Skeletal muscle tissue (tissue), 5 donors: ENCODE results near the gene CCDC197. TPM values are rescaled to one million over a fixed set of nuclear protein-coding genes. Genes with fewer than 3 reads are reported as not detected.

ENCODE experiments used
- H3K27ac ChIP-seq: one replicate; pipeline ENCODE4 v1.7.0; 2013; ENCODE audit warnings: mild to moderate bottlenecking, low read depth, low read length, inconsistent platforms
- H3K27me3 ChIP-seq, 3 donors: one replicate each; pipeline ENCODE4 v1.7.0; 2013; ENCODE audit warnings: low read length in 3 of 3; ENCODE audit not compliant: control insufficient read depth in 3 of 3, insufficient read depth in 3 of 3
- H3K36me3 ChIP-seq, 3 donors: one replicate each; pipeline ENCODE4 v1.7.0; 2013; ENCODE audit warnings: low read length in 3 of 3; ENCODE audit not compliant: control insufficient read depth in 3 of 3, insufficient read depth in 3 of 3
- H3K4me1 ChIP-seq, 3 donors: one replicate each; pipeline ENCODE4 v1.7.0; 2013; ENCODE audit warnings: low read length in 3 of 3, mild to moderate bottlenecking in 3 of 3; ENCODE audit not compliant: control insufficient read depth in 3 of 3, insufficient read depth in 3 of 3
- H3K4me3 ChIP-seq, 3 donors: one replicate each; pipeline ENCODE4 v1.7.0; 2013; ENCODE audit warnings: low read length in 3 of 3
- H3K9ac ChIP-seq, 3 donors: one replicate each; pipeline ENCODE4 v1.7.0; 2013; ENCODE audit warnings: low read length in 3 of 3, mild to moderate bottlenecking in 3 of 3, moderate library complexity in 2 of 3, low read depth in 1 of 3
- H3K9me3 ChIP-seq, 3 donors: one replicate each; pipeline ENCODE4 v1.7.0; 2013; ENCODE audit warnings: low read length in 3 of 3; ENCODE audit not compliant: control insufficient read depth in 3 of 3
- small RNA-seq: library from RNA; depleted of rRNA; stranded (forward); fragments of <200 nt; gene quantifications from one replicate; pipeline ENCODE3, GENCODE V24; 2014
- total RNA-seq: library from RNA; depleted of rRNA; stranded (reverse); fragments of >200 nt; gene quantifications from one replicate; pipeline ENCODE4 v1.2.3, GENCODE V29; 2014
- donor health status: Osteomylitis.

The CCDC197 gene
- total RNA-seq, 1 donor from 2014 or later, result not detected

DNA sequence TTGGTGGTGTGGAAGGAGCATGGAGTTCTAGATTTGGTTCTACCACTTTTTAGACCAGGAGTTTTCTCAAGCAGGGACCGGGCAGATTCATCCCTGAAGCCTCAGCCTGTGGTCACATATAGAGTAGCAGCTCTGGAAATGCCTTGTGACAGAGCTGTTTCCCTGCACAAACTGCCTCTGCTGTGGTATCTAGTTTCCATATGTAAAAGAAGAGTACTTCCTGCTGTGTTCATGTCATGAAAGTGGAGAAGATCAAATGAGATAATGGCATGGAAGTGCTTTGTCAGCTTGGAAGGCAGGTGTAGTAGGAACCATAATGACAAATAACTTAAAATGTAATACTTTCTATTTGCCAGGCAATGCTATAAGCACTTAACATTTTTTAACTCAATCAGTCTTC lies 55.1 kb downstream of the CCDC197 start:
- Histone ChIP-seq H3K9ac (no peak overlapping the region), H3K4me1 (peaks cover 21 to 26% (median 22%) of the 10 kb centered on the region in 3 donors), H3K4me3 (no peak overlapping the region), H3K27ac (no peak overlapping the region), H3K36me3 (peaks cover 69 to 79% (median 72%) of the 10 kb centered on the region in 3 donors), H3K9me3 (no peaks in the 10 kb centered on the region), H3K27me3 (no peaks in the 10 kb centered on the region)

DNA sequence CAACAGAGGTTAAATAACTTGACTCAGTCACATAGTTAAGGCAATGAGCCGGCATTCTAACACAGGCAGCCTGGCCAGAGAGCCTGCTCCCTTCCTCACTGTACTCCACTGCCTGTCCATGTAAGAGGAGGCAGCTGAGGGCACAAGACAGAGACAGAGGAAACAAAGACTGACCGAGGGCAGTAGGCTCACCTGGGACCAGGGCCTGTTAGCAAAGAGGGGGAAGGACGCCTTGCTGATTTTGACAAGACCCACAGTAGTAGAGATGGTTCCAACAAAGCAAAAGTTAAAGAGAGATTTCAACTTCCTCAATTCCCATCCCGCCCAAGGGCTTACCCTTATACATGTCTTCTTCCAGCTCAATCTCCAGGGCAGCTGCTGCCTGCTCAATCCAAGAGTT lies 55.6 kb downstream of the CCDC197 start:
- H3K4me3 ChIP-seq, result no peak overlapping the region
- H3K27ac ChIP-seq, result no peak overlapping the region
- peaks cover 68 to 78% (median 71%) of the 10 kb centered on the region in 3 donors for H3K36me3 ChIP-seq
- H3K9ac ChIP-seq, result peak overlapping the region in 1 of 3 donors; percentile 26
- no peaks in the 10 kb centered on the region for H3K27me3 ChIP-seq
- no peaks in the 10 kb centered on the region for H3K9me3 ChIP-seq
- peaks cover 21 to 31% (median 22%) of the 10 kb centered on the region in 3 donors for H3K4me1 ChIP-seq

DNA sequence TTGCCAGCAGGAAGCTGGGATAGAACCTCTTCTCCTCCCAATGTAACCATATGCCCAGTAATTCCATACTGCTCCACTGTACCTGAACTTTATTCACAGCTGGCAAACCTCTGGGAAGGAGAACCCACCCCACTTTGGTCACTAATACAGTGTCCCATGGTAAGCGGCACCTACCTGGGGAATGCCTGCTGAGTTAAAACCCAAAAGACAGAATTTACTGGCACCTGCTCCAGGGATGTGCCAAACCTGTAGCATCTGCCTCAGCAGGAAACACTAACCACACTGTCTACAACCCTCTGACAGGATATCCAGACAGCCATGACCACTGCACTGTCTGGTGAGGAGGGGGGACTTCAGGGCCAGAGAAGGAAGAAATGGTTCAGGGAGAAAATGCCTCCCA lies 57.3 kb downstream of the CCDC197 start:
- peaks cover 64 to 76% (median 68%) of the 10 kb centered on the region in 3 donors for H3K36me3 ChIP-seq
- no peak overlapping the region for H3K9ac ChIP-seq
- no peak overlapping the region for H3K27ac ChIP-seq
- H3K4me1 ChIP-seq, result peaks cover 20 to 36% (median 21%) of the 10 kb centered on the region in 3 donors
- H3K27me3 ChIP-seq, result no peaks in the 10 kb centered on the region
- H3K4me3 ChIP-seq, result no peak overlapping the region
- H3K9me3 ChIP-seq, result no peaks in the 10 kb centered on the region

DNA sequence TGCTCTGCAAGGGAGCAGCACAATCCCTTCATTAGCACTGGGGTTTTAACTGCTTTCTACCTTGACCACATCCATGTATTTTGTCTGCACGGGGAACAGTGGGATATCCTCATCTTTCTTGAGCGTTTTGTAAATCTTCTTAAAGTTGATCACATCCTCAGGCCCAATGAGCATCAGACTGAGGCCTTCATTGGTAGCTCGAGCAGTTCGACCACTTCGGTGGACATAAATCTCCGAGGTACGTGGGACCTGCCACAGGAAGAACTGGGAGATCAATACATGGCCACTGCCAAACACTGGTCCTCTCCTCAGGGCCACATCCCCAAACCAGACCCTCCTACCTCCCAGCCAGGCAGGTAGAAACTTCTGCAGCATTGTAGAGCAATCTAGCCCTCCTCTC lies 57.8 kb downstream of the CCDC197 start:
- H3K4me1 ChIP-seq, result peaks cover 20 to 36% (median 21%) of the 10 kb centered on the region in 3 donors
- H3K4me3 ChIP-seq, result no peak overlapping the region
- H3K9ac ChIP-seq, result no peak overlapping the region
- no peak overlapping the region for H3K27ac ChIP-seq
- no peaks in the 10 kb centered on the region for H3K9me3 ChIP-seq
- no peaks in the 10 kb centered on the region for H3K27me3 ChIP-seq
- H3K36me3 ChIP-seq, result peaks cover 64 to 77% (median 66%) of the 10 kb centered on the region in 3 donors

DNA sequence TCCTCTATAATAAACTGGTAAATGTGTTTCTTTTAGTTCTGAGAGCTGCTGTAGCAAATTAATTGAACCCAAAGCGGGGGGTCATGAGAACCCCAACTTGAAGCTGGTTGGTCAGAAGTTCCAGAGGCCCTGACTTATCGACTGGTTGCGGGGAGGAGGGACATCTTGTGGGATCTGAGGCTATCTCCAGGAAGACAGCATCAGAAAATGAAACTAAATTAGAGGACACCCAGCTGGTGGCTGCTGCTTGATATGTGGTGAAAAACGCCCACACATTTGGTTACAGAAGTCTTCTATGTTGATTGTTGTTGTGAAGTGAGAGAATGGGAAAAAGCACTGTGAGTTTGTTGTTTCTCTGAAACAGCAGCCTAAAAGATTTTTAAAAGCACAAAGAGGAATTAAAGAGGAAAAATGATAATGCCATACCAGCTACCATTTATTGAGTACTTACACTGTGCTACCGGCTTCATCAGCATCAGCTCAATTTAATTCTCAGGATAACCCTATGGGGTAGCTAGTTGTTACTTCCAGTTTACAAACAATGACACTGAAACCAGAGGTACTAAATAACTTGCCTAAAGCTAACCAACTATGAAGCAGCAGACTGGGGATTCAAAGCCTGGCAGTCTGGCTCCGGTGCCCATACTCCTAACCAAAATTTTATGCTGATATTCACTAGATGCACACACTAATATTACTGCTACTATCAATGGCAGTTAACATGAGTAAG lies 59.6 kb downstream of the CCDC197 start:
- H3K9me3 ChIP-seq, result no peaks in the 10 kb centered on the region
- no peaks in the 10 kb centered on the region for H3K27me3 ChIP-seq
- no peak overlapping the region for H3K9ac ChIP-seq
- no peak overlapping the region for H3K27ac ChIP-seq
- no peak overlapping the region for H3K4me3 ChIP-seq
- peaks cover 12 to 23% (median 14%) of the 10 kb centered on the region in 3 donors for H3K4me1 ChIP-seq
- H3K36me3 ChIP-seq, result peaks cover 66 to 81% (median 67%) of the 10 kb centered on the region in 3 donors

DNA sequence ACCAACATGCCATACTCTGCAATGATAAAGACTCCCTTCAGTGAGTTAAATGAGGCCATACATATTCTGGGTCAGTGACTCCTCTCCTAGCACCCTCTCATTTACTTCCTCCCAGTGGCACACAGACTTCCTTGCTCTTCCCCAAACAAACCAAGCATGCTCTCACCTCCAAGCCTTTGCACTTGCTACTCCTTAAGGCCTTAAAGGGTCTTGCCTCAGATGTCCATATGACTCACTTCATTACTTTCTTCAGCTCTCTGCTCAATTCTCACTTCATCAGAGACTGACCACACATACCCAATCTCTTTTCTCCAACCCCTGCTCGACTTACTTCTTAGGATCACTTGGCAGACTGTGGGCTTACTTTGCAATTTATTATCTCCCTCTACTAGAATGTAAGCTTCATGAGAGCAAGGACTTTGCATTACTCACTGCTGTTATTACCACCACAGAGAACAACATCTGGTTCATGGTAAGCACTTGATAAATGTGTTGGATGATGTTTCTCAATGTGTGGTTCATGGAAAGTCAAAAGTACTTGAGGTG lies 61.1 kb downstream of the CCDC197 start:
- Histone ChIP-seq H3K36me3 (peaks cover 62 to 75% (median 63%) of the 10 kb centered on the region in 3 donors), H3K27me3 (no peaks in the 10 kb centered on the region), H3K4me3 (no peak overlapping the region), H3K4me1 (peaks cover 0 to 10% (median 4%) of the 10 kb centered on the region in 3 donors), H3K9ac (no peak overlapping the region), H3K9me3 (no peaks in the 10 kb centered on the region), H3K27ac (no peak overlapping the region)

Small RNA genes within 50 kb of the gene (small RNA-seq; reads per million reads assigned to genes)
- gene MIR4506, result not detected

Other genes starting within 250 kb of the CCDC197 start
- gene PRIMA1, start 208.8 kb upstream of the CCDC197 start, total RNA-seq, result 0.52 TPM
- not detected for gene FAM181A, start 70.0 kb upstream of the CCDC197 start, total RNA-seq
- 16.2 TPM for gene ASB2, start 20.7 kb upstream of the CCDC197 start, total RNA-seq
- 1.0 TPM for gene OTUB2, start 29.0 kb downstream of the CCDC197 start, total RNA-seq
- gene DDX24, start 83.9 kb downstream of the CCDC197 start, total RNA-seq, result 49.6 TPM
- 5.7 TPM for gene IFI27L1, start 84.0 kb downstream of the CCDC197 start, total RNA-seq
- gene IFI27, start 113.4 kb downstream of the CCDC197 start, total RNA-seq, result 1.6 TPM
- gene IFI27L2, start 132.3 kb downstream of the CCDC197 start, total RNA-seq, result 14.1 TPM
- gene PPP4R4, start 177.0 kb downstream of the CCDC197 start, total RNA-seq, result 0.52 TPM